ENCODE results near the gene CUX1.

The CUX1 gene

DNA sequence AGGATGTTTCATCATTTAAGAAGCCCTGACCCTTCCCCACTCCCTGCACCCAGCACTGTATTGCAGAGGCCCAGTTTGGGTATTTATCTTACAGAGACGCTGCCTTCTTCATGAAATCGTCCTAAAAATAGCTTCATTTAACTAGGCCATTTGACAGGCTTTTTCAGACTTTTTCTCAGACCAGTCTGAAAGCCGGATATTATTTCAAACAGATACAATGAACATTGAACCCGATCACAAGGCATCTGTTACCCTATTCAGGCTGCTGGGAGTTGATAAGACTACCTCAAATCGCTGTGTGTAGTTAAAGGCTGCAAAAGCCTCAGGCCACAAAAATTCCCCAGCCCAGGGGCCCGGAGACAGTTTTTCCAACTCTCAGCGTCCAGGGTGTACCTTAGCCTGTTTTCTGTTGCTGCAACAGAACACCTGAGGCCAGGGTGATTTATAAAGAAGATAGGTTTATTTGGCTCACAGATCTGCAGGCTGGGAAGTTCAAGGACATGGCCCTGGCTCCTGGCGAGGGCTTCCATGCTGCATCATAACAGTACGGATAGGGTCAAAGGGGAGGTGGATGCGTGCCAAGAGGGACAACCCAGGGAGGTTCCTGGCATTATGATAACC lies 338.5 kb downstream of the CUX1 start:
- H3K4me3 ChIP-seq (ENCODE audit: low read depth, low read length): no peak overlapping the region
- no peak for DNase-seq (ENCODE audit: low read depth)
- TF ChIP-seq, protein P1, sequence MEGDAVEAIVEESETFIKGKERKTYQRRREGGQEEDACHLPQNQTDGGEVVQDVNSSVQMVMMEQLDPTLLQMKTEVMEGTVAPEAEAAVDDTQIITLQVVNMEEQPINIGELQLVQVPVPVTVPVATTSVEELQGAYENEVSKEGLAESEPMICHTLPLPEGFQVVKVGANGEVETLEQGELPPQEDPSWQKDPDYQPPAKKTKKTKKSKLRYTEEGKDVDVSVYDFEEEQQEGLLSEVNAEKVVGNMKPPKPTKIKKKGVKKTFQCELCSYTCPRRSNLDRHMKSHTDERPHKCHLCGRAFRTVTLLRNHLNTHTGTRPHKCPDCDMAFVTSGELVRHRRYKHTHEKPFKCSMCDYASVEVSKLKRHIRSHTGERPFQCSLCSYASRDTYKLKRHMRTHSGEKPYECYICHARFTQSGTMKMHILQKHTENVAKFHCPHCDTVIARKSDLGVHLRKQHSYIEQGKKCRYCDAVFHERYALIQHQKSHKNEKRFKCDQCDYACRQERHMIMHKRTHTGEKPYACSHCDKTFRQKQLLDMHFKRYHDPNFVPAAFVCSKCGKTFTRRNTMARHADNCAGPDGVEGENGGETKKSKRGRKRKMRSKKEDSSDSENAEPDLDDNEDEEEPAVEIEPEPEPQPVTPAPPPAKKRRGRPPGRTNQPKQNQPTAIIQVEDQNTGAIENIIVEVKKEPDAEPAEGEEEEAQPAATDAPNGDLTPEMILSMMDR (IDR thresholded peaks at IDR 0.05; ENCODE audit: control insufficient read depth, extremely low read depth, insufficient read depth): no peak

GRCh38 chr7:102156867-102157266 lies 339.4 kb downstream of the CUX1 start:
- DNase-seq (ENCODE audit: low read depth): no peak
- TF ChIP-seq, protein P1 (IDR thresholded peaks at IDR 0.05; ENCODE audit: control insufficient read depth, extremely low read depth, insufficient read depth): no peak
- no peak overlapping the region for H3K4me3 ChIP-seq (ENCODE audit: low read depth, low read length)

- TF ChIP-seq, protein P1 (IDR thresholded peaks at IDR 0.05; ENCODE audit: control insufficient read depth, extremely low read depth, insufficient read depth): no peak
- H3K4me3 ChIP-seq (ENCODE audit: low read depth, low read length): no peak overlapping the region
- no peak for DNase-seq (ENCODE audit: low read depth)
Measured at GRCh38 chr7:102165136-102165535, 347.7 kb downstream of the CUX1 start.

DNA sequence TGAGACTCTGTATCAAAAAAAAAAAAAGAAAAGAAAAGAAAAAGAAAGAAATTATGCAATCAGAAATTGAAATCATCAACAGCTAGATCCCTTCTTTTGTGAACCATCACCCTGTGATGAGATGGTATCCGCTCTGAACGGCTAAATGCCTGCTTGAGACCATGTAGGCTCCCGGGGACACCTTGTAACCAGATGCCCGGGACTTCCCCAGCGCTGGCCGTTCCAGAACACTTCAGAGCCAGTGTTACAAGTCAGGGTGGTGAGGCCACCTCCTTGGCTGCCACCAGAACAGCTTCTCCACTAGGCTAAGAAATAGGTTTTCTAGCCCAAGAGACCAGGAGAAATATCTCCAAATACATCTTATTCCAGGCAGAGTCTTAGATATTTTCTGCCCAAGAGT lies 349.8 kb downstream of the CUX1 start:
- DNase-seq (ENCODE audit: low read depth): no peak
- TF ChIP-seq, protein P1 (IDR thresholded peaks at IDR 0.05; ENCODE audit: control insufficient read depth, extremely low read depth, insufficient read depth): no peak
- H3K4me3 ChIP-seq (ENCODE audit: low read depth, low read length): no peak overlapping the region

DNA sequence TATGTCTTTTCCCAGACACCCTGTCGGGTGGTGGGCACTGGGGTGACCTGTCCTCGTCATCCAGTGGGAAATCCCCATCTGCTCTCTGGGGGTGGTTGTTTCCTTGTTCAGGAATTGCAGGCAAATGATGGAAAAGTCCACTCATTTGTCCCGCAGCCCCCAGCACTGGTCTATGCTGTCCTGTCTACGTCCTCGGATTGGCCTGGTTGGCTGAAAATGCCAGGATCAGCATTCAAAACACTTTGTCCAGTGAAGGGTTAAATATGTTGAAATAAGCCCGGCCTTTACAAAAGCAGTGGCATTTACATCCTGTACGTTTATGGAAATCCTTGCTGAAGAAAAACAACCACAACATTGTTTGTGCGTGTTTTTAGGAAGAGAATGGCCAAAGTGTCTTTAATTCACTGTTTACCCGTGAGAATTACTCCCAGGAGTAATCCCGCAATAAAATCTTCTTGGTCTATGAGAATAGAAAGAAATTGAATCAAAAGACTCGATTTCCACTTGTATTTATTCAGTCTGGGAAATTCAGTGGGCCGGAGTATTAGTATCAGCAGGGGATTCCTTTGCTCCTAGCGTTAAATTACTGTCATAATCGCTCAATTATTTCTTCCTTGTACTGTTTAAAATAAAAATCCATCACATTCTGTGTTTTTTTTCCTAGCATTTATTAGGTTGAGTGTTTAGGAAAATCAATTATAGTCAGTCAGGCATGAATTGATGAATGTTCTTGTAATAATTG lies 352.4 kb downstream of the CUX1 start:
- no peak for DNase-seq (ENCODE audit: low read depth)
- H3K4me3 ChIP-seq (ENCODE audit: low read depth, low read length): no peak overlapping the region
- TF ChIP-seq, protein P1 (IDR thresholded peaks at IDR 0.05; ENCODE audit: control insufficient read depth, extremely low read depth, insufficient read depth): no peak

GRCh38 chr7:102170393-102170970 lies 353.1 kb downstream of the CUX1 start:
- H3K4me3 ChIP-seq (ENCODE audit: low read depth, low read length): no peak overlapping the region
- TF ChIP-seq, protein P1 (IDR thresholded peaks at IDR 0.05; ENCODE audit: control insufficient read depth, extremely low read depth, insufficient read depth): no peak
- no peak for DNase-seq (ENCODE audit: low read depth)
